ENCODE results near the gene ZMAT5.

Gene ZMAT5

GRCh38 chr22:29801153-29801552, 34.3 kb upstream of the ZMAT5 start:
- peaks cover 21 to 89% of the 10 kb centered on the region in 2 experiments for H3K36me3 ChIP-seq (ENCODE audit: control insufficient read depth in 2 of 2, insufficient read depth in 1 of 2, low read length in 2 of 2)
- no peaks in the 10 kb centered on the region for H3K9me3 ChIP-seq (ENCODE audit: control insufficient read depth, insufficient read depth, low read depth, low read length)
- TF ChIP-seq ZBTB49 (tag by site-specific recombination; IDR thresholded peaks at IDR 0.05; ENCODE audit: low read depth), result no peak
- TF ChIP-seq ZBTB8A (tag by site-specific recombination; IDR thresholded peaks at IDR 0.05), result no peak
- TF ChIP-seq ZNF843 (tag by site-specific recombination; IDR thresholded peaks at IDR 0.05), result no peak
- TF ChIP-seq ZNF155 (tag by site-specific recombination; IDR thresholded peaks at IDR 0.05), result no peak
- no peak for TF ChIP-seq ZSCAN16 (tag by site-specific recombination; IDR thresholded peaks at IDR 0.05)
- no peak for TF ChIP-seq ZXDB (tag by site-specific recombination; IDR thresholded peaks at IDR 0.05)
- no peak for TF ChIP-seq ZNF426 (tag by site-specific recombination; IDR thresholded peaks at IDR 0.05)
- TF ChIP-seq ZNF133 (tag by site-specific recombination; IDR thresholded peaks at IDR 0.05), result no peak
- TF ChIP-seq REPIN1 (tag by site-specific recombination; IDR thresholded peaks at IDR 0.05; ENCODE audit: low read depth), result no peak
- no peak for TF ChIP-seq ZNF830 (tag by site-specific recombination; IDR thresholded peaks at IDR 0.05; ENCODE audit: low read depth)
- no peak for TF ChIP-seq ZNF404 (tag by site-specific recombination; IDR thresholded peaks at IDR 0.05)
- no peak for TF ChIP-seq HOXA7 (CRISPR knock-in tag; IDR thresholded peaks at IDR 0.05; ENCODE audit: borderline replicate concordance)
- TF ChIP-seq ZNF19 (tag by site-specific recombination; IDR thresholded peaks at IDR 0.05; ENCODE audit: low read depth), result no peak
- TF ChIP-seq ZNF266 (tag by site-specific recombination; IDR thresholded peaks at IDR 0.05; ENCODE audit: low read depth), result no peak
- TF ChIP-seq PBX3 (CRISPR knock-in tag; IDR thresholded peaks at IDR 0.05), result no peak
- no peak for TF ChIP-seq ZNF391 (tag by site-specific recombination; IDR thresholded peaks at IDR 0.05; ENCODE audit: borderline replicate concordance, low read depth)
- no peak for TF ChIP-seq OVOL3 (tag by site-specific recombination; IDR thresholded peaks at IDR 0.05)
- TF ChIP-seq ZBTB21 (tag by site-specific recombination; IDR thresholded peaks at IDR 0.05), result no peak
- no peak for TF ChIP-seq ZNF596 (tag by site-specific recombination; IDR thresholded peaks at IDR 0.05)
- CTCF ChIA-PET, result interaction anchor here (0.9 kb wide), 1 partner anchor 79 kb away, joined by 6 read pairs; no protein-coding TSS in a partner anchor
- no peak overlapping the region for H3K4me3 ChIP-seq (ENCODE audit: low read depth, low read length)
- POLR2A ChIA-PET, result no interaction called here
- H3K27ac ChIP-seq (ENCODE audit: extremely low read depth, low read depth, low read length), result no peak overlapping the region
- no peaks in the 10 kb centered on the region for H3K4me1 ChIP-seq (ENCODE audit: control insufficient read depth, insufficient read depth, low read length)

GRCh38 chr22:29799217-29799680, 32.4 kb upstream of the ZMAT5 start:
- Histone ChIP-seq H3K4me3 (ENCODE audit: low read depth, low read length) (no peak overlapping the region), H3K36me3 (ENCODE audit: control insufficient read depth in 2 of 2, insufficient read depth in 1 of 2, low read length in 2 of 2) (peaks cover 21 to 83% of the 10 kb centered on the region in 2 experiments; a peak in 2 of 3 replicates), H3K4me1 (ENCODE audit: control insufficient read depth, insufficient read depth, low read length) (no peaks in the 10 kb centered on the region), H3K9me3 (ENCODE audit: control insufficient read depth, insufficient read depth, low read depth, low read length) (no peaks in the 10 kb centered on the region), H3K27ac (ENCODE audit: extremely low read depth, low read depth, low read length) (no peak overlapping the region)
- POLR2A ChIA-PET, result no interaction called here
- TF ChIP-seq ZBTB26 (tag by site-specific recombination; optimal IDR thresholded peaks at IDR 0.05), result no peak
- no peak for TF ChIP-seq ZNF114 (tag by site-specific recombination; IDR thresholded peaks at IDR 0.05)
- TF ChIP-seq, protein P1, sequence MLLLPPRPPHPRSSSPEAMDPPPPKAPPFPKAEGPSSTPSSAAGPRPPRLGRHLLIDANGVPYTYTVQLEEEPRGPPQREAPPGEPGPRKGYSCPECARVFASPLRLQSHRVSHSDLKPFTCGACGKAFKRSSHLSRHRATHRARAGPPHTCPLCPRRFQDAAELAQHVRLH (tag by site-specific recombination; IDR thresholded peaks at IDR 0.05), result no peak
- no peak for TF ChIP-seq ZNF223 (tag by site-specific recombination; IDR thresholded peaks at IDR 0.05)
- no peak for TF ChIP-seq BCL11A (tag by site-specific recombination; IDR thresholded peaks at IDR 0.05; ENCODE audit: low read depth)
- no peak for TF ChIP-seq PRDM1 (tag by site-specific recombination; IDR thresholded peaks at IDR 0.05)
- no peak for TF ChIP-seq SCRT2 (tag by site-specific recombination; IDR thresholded peaks at IDR 0.05)
- CTCF ChIA-PET, result interaction anchor here (0.5 to 0.9 kb wide), 2 partner anchors 21 to 62 kb away, joined by 3 read pairs; no protein-coding TSS in a partner anchor

Data from HEK293 (cell line).